BJ (cell line): Measurements from ENCODE around the gene BANF1. TPM values are rescaled to one million over a fixed set of nuclear protein-coding genes. Genes with fewer than 3 reads are reported as not detected.
"Not testable (repeated sequence)": the region's sequence is repeated elsewhere in the genome, so short reads cannot be mapped to it uniquely, and the experiment has no call there.

Source experiments
- CTCF ChIA-PET: fragments of 350-600 bp; formaldehyde crosslinking; extraction: SDS; loops from one replicate; lab custom pipeline; 2021; ENCODE audit warnings: antibody characterized with exemption, inconsistent platforms; lab: Yijun Ruan, JAX
- POLR2A ChIA-PET: fragments of 300-600 bp; sonication (Branson Sonifier 250); formaldehyde crosslinking; extraction: SDS; loops from one replicate; lab custom pipeline; 2021; ENCODE audit warnings: antibody characterized with exemption; lab: Charles Lee
- DNase-seq: peaks from one replicate; pipeline ENCODE4 v3.0.0-alpha.2; 2011; ENCODE audit warnings: low read depth
- H3K27me3 ChIP-seq: 2 replicates; pipeline ENCODE4 v1.6.0; 2011; ENCODE audit warnings: low read length; ENCODE audit not compliant: control insufficient read depth, insufficient read depth
- H3K36me3 ChIP-seq: 2 replicates; pipeline ENCODE4 v1.5.1; 2011; ENCODE audit warnings: low read length; ENCODE audit not compliant: control insufficient read depth, insufficient read depth
- H3K4me3 ChIP-seq: 2 replicates; pipeline ENCODE4 v1.5.1; 2011; ENCODE audit warnings: low read depth, mild to moderate bottlenecking, control low read depth, low read length
- CTCF ChIP-seq: IDR thresholded peaks from 2 replicates; pipeline ENCODE4 v1.5.1; 2011; ENCODE audit warnings: low read depth, mild to moderate bottlenecking, control low read depth, inconsistent platforms, low read length, moderate library complexity; ENCODE audit not compliant: insufficient read depth
- polyA plus RNA-seq: library from polyadenylated mRNA; depleted of rRNA; stranded (reverse); fragments of >200 nt; gene quantifications from 2 replicates; pipeline ENCODE4 v1.2.3, GENCODE V29; 2011

The BANF1 gene
- polyA plus RNA-seq, 1 experiment = 210 TPM

DNA sequence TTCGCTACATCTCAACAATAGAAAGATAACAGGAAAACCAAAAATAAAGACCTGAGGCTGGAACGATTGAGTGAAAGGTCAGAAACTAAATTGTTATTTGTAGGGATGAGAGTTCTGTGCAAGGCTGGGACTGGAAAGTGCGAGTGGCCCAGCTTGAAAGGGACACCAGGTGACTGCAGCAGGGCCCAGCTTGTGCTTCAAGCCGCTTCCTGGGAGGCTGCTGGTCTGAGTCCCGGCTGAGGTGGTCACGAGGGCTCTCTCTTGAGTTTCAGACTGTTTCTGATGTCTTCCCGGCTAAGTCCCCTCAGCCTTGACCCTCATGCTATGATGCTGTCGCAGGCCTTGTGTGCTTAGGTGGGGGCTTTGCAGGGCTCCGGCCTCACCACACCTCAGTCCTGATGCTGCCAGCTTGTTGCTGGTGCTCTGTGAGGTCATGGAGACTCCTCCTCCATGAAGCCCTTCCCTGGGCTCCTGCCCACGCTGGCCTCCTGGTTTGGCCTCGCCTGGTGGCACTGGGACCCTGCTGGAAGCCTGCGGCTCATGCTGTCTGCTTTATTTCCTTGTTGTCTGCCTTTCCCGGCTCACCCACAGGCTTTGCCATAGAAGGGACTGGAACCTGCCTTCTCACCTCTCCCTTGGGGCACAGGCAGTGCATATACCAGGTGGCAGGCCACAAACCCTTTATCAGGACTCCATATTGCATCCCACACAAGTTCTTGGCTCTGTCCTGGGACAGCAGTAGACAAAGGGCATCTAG, 4.0 kb downstream of the BANF1 start:
- no peak for TF ChIP-seq CTCF
- Histone ChIP-seq H3K27me3 (no peaks in the 10 kb centered on the region), H3K36me3 (peaks cover 14% of the 10 kb centered on the region), H3K4me3 (no peak overlapping the region)
- ChIA-PET POLR2A (no interaction called here), CTCF (interaction anchor here (7.7 kb wide), 1 partner anchor 17 kb away, joined by 48 read pairs; no protein-coding TSS in a partner anchor)
- no peak for DNase-seq

GRCh38 chr11:66006891-66007176, 4.5 kb downstream of the BANF1 start:
- Histone ChIP-seq H3K27me3 (no peaks in the 10 kb centered on the region), H3K4me3 (no peak overlapping the region), H3K36me3 (peaks cover 14% of the 10 kb centered on the region)
- ChIA-PET POLR2A (no interaction called here), CTCF (interaction anchor here (1.0 to 7.7 kb wide), 2 partner anchors 16 to 135 kb away, joined by 3 to 48 read pairs; no protein-coding TSS in a partner anchor)
- no peak for DNase-seq
- TF ChIP-seq CTCF = no peak

DNA sequence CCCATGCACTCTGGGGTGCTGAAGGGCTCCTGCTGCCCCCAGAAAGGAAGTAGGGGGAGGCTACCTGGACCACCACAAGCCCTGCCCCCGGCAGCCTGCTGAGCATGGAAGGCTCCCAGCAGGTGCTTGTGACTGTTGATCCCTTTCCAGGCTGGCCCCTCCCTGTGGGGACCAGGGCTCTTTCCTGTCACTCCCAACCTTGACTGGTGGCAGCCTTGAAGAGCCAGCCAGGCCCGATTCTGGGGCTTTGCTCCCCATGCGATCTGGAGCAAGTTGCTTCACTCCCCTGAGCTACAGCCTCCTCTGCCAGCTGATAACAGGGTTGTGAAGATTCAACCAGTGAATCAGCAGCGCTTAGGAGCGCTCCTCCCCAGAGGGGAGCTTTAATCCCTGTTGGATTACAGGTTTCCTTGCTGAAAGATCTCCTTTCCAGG, 4.9 kb downstream of the BANF1 start:
- CTCF ChIA-PET = interaction anchor here (0.8 to 7.7 kb wide), 3 partner anchors 16 to 296 kb away, joined by 3 to 48 read pairs (median 4); no protein-coding TSS in a partner anchor
- Histone ChIP-seq H3K36me3 (peaks cover 14% of the 10 kb centered on the region), H3K4me3 (no peak overlapping the region), H3K27me3 (no peaks in the 10 kb centered on the region)
- no peak for DNase-seq
- TF ChIP-seq CTCF = no peak
- POLR2A ChIA-PET = no interaction called here

DNA sequence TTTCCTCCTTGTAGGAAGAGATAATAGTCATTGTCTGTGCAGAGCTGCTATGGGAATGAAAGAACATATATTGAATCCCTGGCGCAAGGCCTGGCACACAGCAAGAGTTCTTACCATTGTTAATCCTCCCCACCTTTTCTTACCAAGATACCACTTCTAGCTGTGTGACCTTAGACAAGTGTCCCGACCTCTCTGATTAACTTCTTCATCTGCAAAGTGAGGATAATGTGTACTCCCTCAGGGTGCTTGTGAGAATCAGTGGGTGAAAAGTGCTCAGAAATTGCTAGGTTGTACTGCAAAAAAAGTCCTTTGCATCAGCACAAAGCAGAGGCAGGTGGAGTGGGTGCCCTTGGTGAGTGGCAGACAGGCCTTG, 5.8 kb downstream of the BANF1 start:
- Histone ChIP-seq H3K4me3 (no peak overlapping the region), H3K27me3 (no peaks in the 10 kb centered on the region), H3K36me3 (peaks cover 14% of the 10 kb centered on the region)
- ChIA-PET CTCF (interaction anchor here (0.8 to 7.7 kb wide), 3 partner anchors 15 to 297 kb away, joined by 4 to 48 read pairs (median 6); no protein-coding TSS in a partner anchor), POLR2A (interaction anchor here (1.1 kb wide), 1 partner anchor 13 kb away, joined by 18 read pairs; no protein-coding TSS in a partner anchor)
- no peak for DNase-seq
- no peak for TF ChIP-seq CTCF

- no peak overlapping the region for H3K4me3 ChIP-seq
- no peaks in the 10 kb centered on the region for H3K27me3 ChIP-seq
- peaks cover 12% of the 10 kb centered on the region for H3K36me3 ChIP-seq
- ChIA-PET CTCF (interaction anchor here (1.5 to 7.7 kb wide), 3 partner anchors 14 to 37 kb away, joined by 3 to 48 read pairs (median 6); no protein-coding TSS in a partner anchor), POLR2A (interaction anchor here (1.1 kb wide), 1 partner anchor 12 kb away, joined by 18 read pairs; no protein-coding TSS in a partner anchor)
- no peak for TF ChIP-seq CTCF
- DNase-seq = no peak
These were observed 6.3 kb downstream of the BANF1 start for GRCh38 chr11:66008468-66009101.

GRCh38 chr11:66010036-66010435, 7.7 kb downstream of the BANF1 start:
- not testable (repeated sequence) for DNase-seq, H3K4me3 ChIP-seq, H3K36me3 ChIP-seq, H3K27me3 ChIP-seq
- POLR2A ChIA-PET = interaction anchor here (0.7 kb wide), 1 partner anchor 120 kb away, joined by 3 read pairs; the partner anchor contains the start of gene CCDC85B
- CTCF ChIA-PET = interaction anchor here (1.5 to 7.7 kb wide), 2 partner anchors 13 to 36 kb away, joined by 3 to 48 read pairs; no protein-coding TSS in a partner anchor
